T-helper 17 cell (primary cell): ENCODE data around the gene PSMC5. TPM values are rescaled to one million over a fixed set of nuclear protein-coding genes. Genes with fewer than 3 reads are reported as not detected.
"Not testable (repeated sequence)": the region's sequence is repeated elsewhere in the genome, so short reads cannot be mapped to it uniquely, and the experiment has no call there.

ENCODE experiments used
- ATAC-seq: fragments of 150-1000 bp; cut with Tn5 transposase; 2 replicates; pipeline ENCODE4 v1.10.0; 2021; ENCODE audit warnings: mild to moderate bottlenecking, moderate library complexity
- DNase-seq, 3 donors: peaks; one replicate each; pipeline versions ENCODE4 v3.0.0 to v3.0.0-alpha.2; 2020 to 2021
- H3K9me3 ChIP-seq: one replicate; pipeline ENCODE4 v1.7.0; 2013; ENCODE audit warnings: low read length, mild to moderate bottlenecking; ENCODE audit not compliant: control insufficient read depth, poor library complexity, severe bottlenecking
- H3K27ac Mint-ChIP-seq: one replicate; pipeline ENCODE4 v1.8.0; 2022; ENCODE audit warnings: mild to moderate bottlenecking, moderate library complexity, mixed read lengths
- H3K27me3 Mint-ChIP-seq: one replicate; pipeline ENCODE4 v1.8.0; 2022; ENCODE audit warnings: mixed read lengths
- H3K36me3 Mint-ChIP-seq: one replicate; pipeline ENCODE4 v1.8.0; 2022; ENCODE audit warnings: low read depth, mixed read lengths
- H3K4me1 Mint-ChIP-seq: one replicate; pipeline ENCODE4 v1.8.0; 2022; ENCODE audit warnings: mild to moderate bottlenecking, mixed read lengths
- H3K4me3 Mint-ChIP-seq: one replicate; pipeline ENCODE4 v1.8.0; 2022; ENCODE audit warnings: mild to moderate bottlenecking, moderate library complexity, mixed read lengths
- total RNA-seq, 4 donors: library from RNA in 2 of 4; stranded (reverse) in 2 of 4; gene quantifications; one replicate each; pipeline ENCODE4 v1.2.3 and lab custom pipeline; 2022 to 2026

The PSMC5 gene
- total RNA-seq, 2 donors from 2014 or later, result 83.5 to 92.2 TPM

DNA sequence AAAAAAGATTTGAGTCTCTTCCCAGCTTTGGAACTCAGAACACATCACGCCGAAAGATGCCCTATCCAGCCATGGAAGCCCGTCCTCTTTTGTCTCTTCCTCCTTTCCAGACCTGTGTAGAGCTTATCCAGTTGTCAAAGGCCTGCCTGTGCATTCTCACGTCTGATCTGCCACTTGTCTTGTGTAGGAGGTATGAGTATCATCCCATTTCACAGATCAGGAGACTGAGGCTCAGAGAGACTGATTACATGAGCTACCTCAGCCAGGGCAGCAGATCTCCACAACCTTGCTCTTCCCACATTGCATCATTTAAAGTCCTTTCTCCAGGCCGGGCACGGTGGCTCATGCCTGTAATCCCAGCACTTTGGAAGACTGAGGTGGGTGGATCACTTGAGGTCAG, 47.5 kb downstream of the PSMC5 start:
- H3K36me3 Mint-ChIP-seq, ATAC-seq, H3K4me3 Mint-ChIP-seq, H3K9me3 ChIP-seq, H3K27me3 Mint-ChIP-seq, H3K27ac Mint-ChIP-seq, H3K4me1 Mint-ChIP-seq, DNase-seq: not testable (repeated sequence)

GRCh38 chr17:63878413-63878812, 51.2 kb downstream of the PSMC5 start:
- not testable (repeated sequence) for H3K4me3 Mint-ChIP-seq, H3K27me3 Mint-ChIP-seq, DNase-seq, H3K9me3 ChIP-seq, H3K4me1 Mint-ChIP-seq, H3K36me3 Mint-ChIP-seq, H3K27ac Mint-ChIP-seq, ATAC-seq

- H3K27ac Mint-ChIP-seq, result no peak overlapping the region
- DNase-seq, result no peak
- H3K4me1 Mint-ChIP-seq, result peaks cover 3% of the 10 kb centered on the region
- no peak overlapping the region for H3K4me3 Mint-ChIP-seq
- no peaks in the 10 kb centered on the region for H3K9me3 ChIP-seq
- H3K27me3 Mint-ChIP-seq, result peaks cover 5% of the 10 kb centered on the region
- no peak for ATAC-seq
- no peaks in the 10 kb centered on the region for H3K36me3 Mint-ChIP-seq
Observed at GRCh38 chr17:63880706-63881105, 53.5 kb downstream of the PSMC5 start.

DNA sequence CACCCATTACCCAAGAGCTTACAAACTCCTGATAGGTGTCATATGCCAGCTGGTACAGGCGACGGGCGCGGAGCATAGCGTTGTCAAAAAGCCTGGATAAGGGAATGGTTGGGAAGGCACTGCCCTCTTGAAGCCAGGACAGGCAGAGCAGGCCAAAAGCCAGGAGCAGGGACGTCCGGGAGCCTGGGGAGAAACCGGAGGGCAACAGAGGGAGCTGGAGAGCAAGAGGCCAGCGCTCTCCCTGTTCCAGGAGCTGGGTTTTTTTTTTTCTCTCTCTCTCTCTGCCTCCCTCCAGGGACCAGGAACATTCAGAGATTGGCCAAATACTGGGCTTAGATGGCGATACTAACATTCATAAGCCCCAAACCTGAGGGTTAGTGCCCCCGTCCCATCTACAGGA, 54.1 kb downstream of the PSMC5 start:
- H3K9me3 ChIP-seq, H3K4me3 Mint-ChIP-seq, H3K4me1 Mint-ChIP-seq, H3K27ac Mint-ChIP-seq, DNase-seq, H3K27me3 Mint-ChIP-seq, H3K36me3 Mint-ChIP-seq, ATAC-seq: not testable (repeated sequence)

Other genes starting within 250 kb of the PSMC5 start
- 10 to 100 TPM; 11.0 to 11.8 TPM for gene TACO1, start 226.5 kb upstream of the PSMC5 start, total RNA-seq
- 10 to 100 TPM; 74.1 to 85.0 TPM for gene MAP3K3, start 205.0 kb upstream of the PSMC5 start, total RNA-seq
- gene LIMD2, start 127.3 kb upstream of the PSMC5 start, total RNA-seq, result 100 to 1,000 TPM; 451 to 473 TPM
- gene STRADA, start 85.6 kb upstream of the PSMC5 start, total RNA-seq, result 10 to 100 TPM; 44.5 to 50.2 TPM
- gene CCDC47, start 53.8 kb upstream of the PSMC5 start, total RNA-seq, result 10 to 100 TPM; 32.6 to 33.5 TPM
- 10 to 100 TPM; 81.6 to 93.6 TPM for gene DDX42, start 53.3 kb upstream of the PSMC5 start, total RNA-seq
- 10 to 100 TPM; 44.2 to 54.3 TPM for gene FTSJ3, start 232 bp downstream of the PSMC5 start, total RNA-seq
- 100 to 1,000 TPM in 1 of 2 donors, 10 to 100 TPM in 1; 95.3 to 106 TPM for gene SMARCD2, start 15.3 kb downstream of the PSMC5 start, total RNA-seq
- gene CSH2, start 46.2 kb downstream of the PSMC5 start, total RNA-seq, result 1 to 10 TPM; 3.6 to 4.0 TPM
- not detected for gene GH2, start 54.5 kb downstream of the PSMC5 start, total RNA-seq
- gene CSH1, start 69.1 kb downstream of the PSMC5 start, total RNA-seq, result 10 to 100 TPM in 1 of 2 donors, 1 to 10 TPM in 1; 9.9 to 11.3 TPM
- not detected for gene CSHL1, start 83.8 kb downstream of the PSMC5 start, total RNA-seq
- gene GH1, start 91.4 kb downstream of the PSMC5 start, total RNA-seq, result not detected
- 10 to 100 TPM; 19.5 to 31.1 TPM for gene CD79B, start 104.9 kb downstream of the PSMC5 start, total RNA-seq
- gene SCN4A, start 145.5 kb downstream of the PSMC5 start, total RNA-seq, result under 1 TPM; 0.02 to 0.16 TPM
- gene PRR29, start 170.9 kb downstream of the PSMC5 start, total RNA-seq, result 1 to 10 TPM; 1.7 to 3.3 TPM
- 100 to 1,000 TPM; 113 to 115 TPM for gene ICAM2, start 193.2 kb downstream of the PSMC5 start, total RNA-seq